Activated T-helper 1 cell treated with Interleukin-2 at 50 U/mL for 16 hours (primary cell): Measurements from ENCODE around the gene LCMT1.
"Not testable (repeated sequence)": the region's sequence is repeated elsewhere in the genome, so short reads cannot be mapped to it uniquely, and the experiment has no call there.

Experiments used
- DNase-seq: peaks from one replicate; pipeline ENCODE4 v3.0.0-alpha.2; 2020; ENCODE audit warnings: low read depth

The LCMT1 gene

GRCh38 chr16:25143928-25144327, 32.4 kb downstream of the LCMT1 start:
- DNase-seq: no peak

- no peak for DNase-seq
Observed at GRCh38 chr16:25148568-25149215, 37.1 kb downstream of the LCMT1 start.

- DNase-seq: no peak
Observed at GRCh38 chr16:25151996-25152395, 40.5 kb downstream of the LCMT1 start.

- DNase-seq: no peak
Observed at GRCh38 chr16:25155553-25156460, 44.3 kb downstream of the LCMT1 start.

GRCh38 chr16:25157271-25157875, 45.8 kb downstream of the LCMT1 start:
- DNase-seq: no peak

- DNase-seq: no peak
Observed at GRCh38 chr16:25158401-25158800, 46.9 kb downstream of the LCMT1 start.

GRCh38 chr16:25161753-25162367, 50.3 kb downstream of the LCMT1 start:
- no peak for DNase-seq

GRCh38 chr16:25163683-25164082, 52.1 kb downstream of the LCMT1 start:
- no peak for DNase-seq

GRCh38 chr16:25165284-25165683, 53.7 kb downstream of the LCMT1 start:
- no peak for DNase-seq

- DNase-seq: not testable (repeated sequence)
Observed at GRCh38 chr16:25167920-25168319, 56.4 kb downstream of the LCMT1 start.

- no peak for DNase-seq
Observed at GRCh38 chr16:25171390-25171789, 59.8 kb downstream of the LCMT1 start.

- DNase-seq: no peak
Observed at GRCh38 chr16:25172831-25173230, 61.3 kb downstream of the LCMT1 start.

GRCh38 chr16:25174285-25174684, 62.7 kb downstream of the LCMT1 start:
- no peak for DNase-seq

- DNase-seq: no peak
Observed at GRCh38 chr16:25176136-25176535, 64.6 kb downstream of the LCMT1 start.

GRCh38 chr16:25177512-25177830, 65.9 kb downstream of the LCMT1 start:
- DNase-seq: no peak

GRCh38 chr16:25177831-25178688, 66.5 kb downstream of the LCMT1 start:
- no peak for DNase-seq

GRCh38 chr16:25181236-25181635, 69.7 kb downstream of the LCMT1 start:
- DNase-seq: not testable (repeated sequence)

- DNase-seq: no peak
Observed at GRCh38 chr16:25184771-25185170, 73.2 kb downstream of the LCMT1 start.

GRCh38 chr16:25187491-25187795, 75.9 kb downstream of the LCMT1 start:
- no peak for DNase-seq

GRCh38 chr16:25189305-25189704, 77.8 kb downstream of the LCMT1 start:
- no peak for DNase-seq

GRCh38 chr16:25192096-25192495, 80.6 kb downstream of the LCMT1 start:
- no peak for DNase-seq
